ENCODE results near the gene KRTAP21-2. TPM values are rescaled to one million over a fixed set of nuclear protein-coding genes. Genes with fewer than 3 reads are reported as not detected.
"Not testable (repeated sequence)": the region's sequence is repeated elsewhere in the genome, so short reads cannot be mapped to it uniquely, and the experiment has no call there.

KRTAP21-2 gene
- total RNA-seq: not detected

DNA sequence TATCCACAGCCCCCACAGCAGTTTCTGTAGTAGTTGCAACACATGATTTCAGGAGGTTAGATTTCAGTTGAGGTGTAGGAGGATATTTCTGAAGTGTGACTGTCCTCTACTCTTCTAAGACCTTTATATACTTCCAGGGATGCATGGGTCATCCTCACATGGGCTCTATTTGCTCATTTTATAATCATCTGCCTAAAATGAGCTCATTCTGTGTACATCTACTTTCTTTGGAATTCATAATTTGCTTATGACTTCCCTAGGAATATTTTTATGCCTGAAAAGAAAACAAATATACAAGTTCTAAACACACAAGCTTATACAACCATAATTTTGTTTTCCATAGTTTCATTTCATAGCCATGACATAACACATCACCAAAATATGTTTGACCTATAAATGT, at the start of gene KRTAP21-2:
TSS of gene KRTAP21-2 (minus strand) at position 101 of the 400 bp plus-strand sequence. CDS start at position 44, 57 bp downstream.
- in situ Hi-C loops (cut with MboI; ENCODE audit: low pct_unique_long_range_greater_than_20kb in 2 of 9, low sequenced_read_pairs in 9 of 9, unreplicated experiment in 9 of 9): no loop called here
- H3K4me3 ChIP-seq: no peak within 1 kb of the TSS
- no peak for ATAC-seq (replicated peaks in 6 of 8)
- no peak within 1 kb of the TSS for H3K27ac ChIP-seq
- no peaks in the 10 kb centered on the region for H3K4me1 ChIP-seq (replicated peaks in 1 of 2)

DNA sequence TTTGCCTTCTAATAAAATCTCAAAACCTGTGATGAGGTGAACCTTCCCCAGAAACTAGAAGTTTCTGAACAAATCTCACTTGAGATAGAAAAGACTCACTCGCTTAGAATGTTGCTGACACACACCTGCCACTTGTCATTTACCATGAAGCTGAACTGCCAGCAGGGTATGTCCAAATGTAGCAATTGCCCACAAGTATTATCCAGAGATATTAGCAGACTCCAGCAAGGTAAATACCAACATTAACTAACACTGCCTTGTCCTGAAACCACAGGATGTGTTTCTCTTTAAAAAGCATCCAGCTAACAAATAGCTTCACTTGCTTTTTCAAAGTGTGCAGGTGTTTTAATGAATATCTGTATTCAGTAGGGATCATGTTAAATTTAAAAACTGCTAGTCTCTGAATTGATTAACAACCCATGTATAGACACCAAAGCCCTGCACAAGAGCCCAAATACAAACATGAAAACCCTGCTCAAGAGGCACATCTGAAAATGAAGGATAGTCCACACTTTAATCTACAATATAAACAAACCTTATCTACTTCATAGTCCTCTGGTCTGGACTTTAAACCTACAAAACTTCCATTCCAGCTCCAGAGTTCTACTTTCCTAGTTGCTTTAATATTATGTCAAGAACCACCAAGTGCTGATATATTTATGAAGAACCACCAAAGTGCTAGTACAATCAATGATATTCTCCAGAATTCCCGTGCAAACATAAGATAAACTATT, 46.7 kb upstream of the KRTAP21-2 start:
- 0 to 100% (median 36%) methylated on average over 1 to 2 of the region's 2 CpGs for WGBS, 10 experiments
- no peaks in the 10 kb centered on the region for H3K4me1 ChIP-seq (replicated peaks in 1 of 2)
- in situ Hi-C loops (cut with MboI; ENCODE audit: low pct_unique_long_range_greater_than_20kb in 2 of 9, low sequenced_read_pairs in 9 of 9, unreplicated experiment in 9 of 9): no loop called here
- H3K4me3 ChIP-seq: no peak overlapping the region
- H3K27ac ChIP-seq: no peak overlapping the region
- no peak for ATAC-seq (replicated peaks in 6 of 8)

DNA sequence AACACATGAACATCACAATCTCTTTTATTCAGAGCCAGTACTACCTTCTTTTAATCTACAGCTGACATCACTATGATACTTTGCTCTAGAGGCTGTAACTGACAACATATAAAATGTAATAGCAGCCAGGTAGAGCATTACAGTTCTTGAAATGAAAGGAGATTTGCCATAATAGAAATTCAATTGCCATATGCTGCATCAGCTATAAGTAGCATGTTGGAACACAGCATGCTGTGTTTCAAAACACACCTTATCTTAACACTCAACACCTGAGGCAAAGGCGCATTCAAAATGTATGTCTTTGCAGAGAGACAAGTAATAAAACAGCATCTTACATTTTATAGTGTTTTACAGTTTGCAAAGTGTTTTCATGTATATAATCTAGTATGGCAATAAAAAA, 32.2 kb upstream of the KRTAP21-2 start:
- in situ Hi-C loops (cut with MboI; ENCODE audit: low pct_unique_long_range_greater_than_20kb in 2 of 9, low sequenced_read_pairs in 9 of 9, unreplicated experiment in 9 of 9): no loop called here
- no peak overlapping the region for H3K4me3 ChIP-seq
- 0 to 100% (median 63%) methylated on average over 1 of the region's 1 CpG; no CpG with 5 or more reads in 2 of the 10 experiments for WGBS, 10 experiments
- H3K27ac ChIP-seq: no peak overlapping the region
- ATAC-seq (replicated peaks in 6 of 8): no peak
- no peaks in the 10 kb centered on the region for H3K4me1 ChIP-seq (replicated peaks in 1 of 2)

DNA sequence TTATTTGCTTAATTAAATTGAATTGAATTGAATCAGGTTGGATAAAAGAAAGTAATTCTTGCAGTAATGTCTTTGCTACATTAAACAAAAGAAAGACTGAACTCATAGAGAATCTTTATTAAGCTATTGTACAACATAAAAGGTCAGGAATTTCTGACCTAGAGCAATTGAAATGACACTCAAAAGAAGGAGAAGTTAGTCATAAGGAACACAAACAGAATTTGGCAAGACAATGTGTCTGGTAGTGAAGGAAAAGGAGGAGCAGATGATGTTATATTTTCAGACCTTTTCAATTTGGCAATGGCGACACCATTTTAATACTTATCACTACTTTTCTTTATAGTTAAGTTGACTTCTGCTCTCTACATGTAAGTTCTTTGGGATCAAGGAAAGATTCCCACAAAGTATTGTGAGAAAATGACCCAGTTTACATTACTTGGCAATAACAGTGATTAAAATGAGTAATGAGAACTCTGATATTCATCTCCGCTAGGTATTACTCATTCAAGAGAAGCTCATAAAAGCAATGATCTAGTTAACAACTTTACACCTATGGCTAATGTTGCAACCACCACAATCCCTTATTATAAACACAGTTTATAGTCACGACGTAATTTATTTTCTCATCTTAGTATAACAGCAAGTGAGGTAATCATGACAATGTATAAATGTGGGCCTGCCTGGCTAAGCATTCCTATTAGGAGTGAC, 22.8 kb upstream of the KRTAP21-2 start:
- Histone ChIP-seq H3K4me1 (replicated peaks in 1 of 2) (no peaks in the 10 kb centered on the region), H3K27ac (no peak overlapping the region), H3K4me3 (no peak overlapping the region)
- peak in 1 of 8 experiments; percentile 19 for ATAC-seq (replicated peaks in 6 of 8)
- in situ Hi-C loops (cut with MboI; ENCODE audit: low pct_unique_long_range_greater_than_20kb in 2 of 9, low sequenced_read_pairs in 9 of 9, unreplicated experiment in 9 of 9): no loop called here
- WGBS, 10 experiments: 12 to 100% (median 77%) methylated on average over 1 to 4 of the region's 4 CpGs

DNA sequence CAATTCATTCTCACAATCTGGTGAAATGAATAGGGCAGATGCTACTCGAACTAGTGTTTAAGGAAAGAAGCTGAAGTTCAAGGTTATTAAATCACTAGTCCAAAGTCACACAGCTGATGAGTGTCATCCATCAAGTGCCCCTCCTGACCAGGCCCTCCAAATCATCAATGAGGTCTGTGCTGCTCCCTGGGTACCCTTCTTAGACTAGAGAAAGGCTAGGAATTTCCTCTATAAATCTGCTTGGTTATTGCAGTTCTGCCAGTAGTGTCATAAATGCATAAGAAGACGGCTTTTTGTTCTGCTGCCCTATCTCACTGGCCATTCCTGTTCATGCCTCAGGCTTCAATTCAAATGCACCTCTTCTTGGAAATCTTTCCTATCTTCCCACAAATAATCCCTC, 13.7 kb upstream of the KRTAP21-2 start:
- 0 to 67% (median 34%) methylated on average over 1 to 2 of the region's 2 CpGs; no CpG with 5 or more reads in 2 of the 10 experiments for WGBS, 10 experiments
- H3K27ac ChIP-seq: no peak overlapping the region
- H3K4me3 ChIP-seq: no peak overlapping the region
- ATAC-seq (replicated peaks in 6 of 8): peak in 3 of 8 experiments; percentile 56 to 66 (median 65)
- in situ Hi-C loops (cut with MboI; ENCODE audit: low pct_unique_long_range_greater_than_20kb in 2 of 9, low sequenced_read_pairs in 9 of 9, unreplicated experiment in 9 of 9): no loop called here
- H3K4me1 ChIP-seq (replicated peaks in 1 of 2): peaks cover 0 to 26% of the 10 kb centered on the region in 2 donors

DNA sequence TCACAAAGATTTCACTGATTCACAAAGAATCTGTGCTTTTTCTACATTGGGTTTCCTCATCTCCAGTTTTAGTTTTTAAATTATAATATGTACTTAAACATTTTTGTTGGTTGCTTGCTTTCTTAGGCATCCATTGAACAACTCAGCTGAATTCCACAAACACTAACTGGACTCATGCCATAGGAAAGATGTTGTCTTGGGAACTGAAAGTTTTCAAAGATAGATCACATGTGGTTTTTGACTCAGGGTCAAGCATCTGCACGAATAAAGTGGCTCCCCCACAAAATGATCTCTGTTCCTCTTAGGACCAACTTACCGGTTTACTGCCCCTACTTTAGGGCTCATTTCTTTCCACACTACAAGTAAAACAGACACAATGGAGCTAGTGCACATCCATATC, 11.2 kb upstream of the KRTAP21-2 start:
- ATAC-seq (replicated peaks in 6 of 8): no peak

DNA sequence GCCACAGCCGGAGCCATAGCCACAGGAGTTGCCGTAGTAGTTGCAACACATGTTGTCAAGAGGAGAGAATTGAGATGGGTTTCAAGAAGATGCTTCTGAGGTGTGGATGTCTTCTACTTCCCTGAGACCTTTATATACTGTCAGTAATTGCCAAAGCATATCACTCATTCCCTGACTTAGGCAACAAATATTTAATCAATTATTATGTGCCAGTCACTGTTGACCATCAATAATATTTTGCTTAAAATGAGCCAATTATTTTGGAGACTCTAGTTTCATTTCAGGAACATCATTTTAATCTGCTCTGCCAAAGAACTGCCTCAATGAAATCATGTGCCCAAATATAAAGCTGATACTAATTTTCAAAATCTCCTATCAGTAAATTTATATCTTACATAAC, 8.3 kb upstream of the KRTAP21-2 start, which contains the start of gene KRTAP21-1:
TSS of gene KRTAP21-1 (minus strand) at position 101 of the 400 bp plus-strand sequence. CDS start at position 51, 50 bp downstream.
- H3K4me1 ChIP-seq (replicated peaks in 1 of 2): peaks cover 0 to 14% of the 10 kb centered on the region in 2 donors
- ATAC-seq (replicated peaks in 6 of 8); H3K4me3 ChIP-seq; H3K27ac ChIP-seq; in situ Hi-C loops (cut with MboI; ENCODE audit: low pct_unique_long_range_greater_than_20kb in 2 of 9, low sequenced_read_pairs in 9 of 9, unreplicated experiment in 9 of 9): not testable (repeated sequence)
- 100% methylated on average over 1 to 2 of the region's 2 CpGs; no CpG with 5 or more reads in 8 of the 10 experiments for WGBS, 10 experiments

More for the DNA sequence above, 11.2 kb upstream of the KRTAP21-2 start:
- in situ Hi-C loops (cut with MboI; ENCODE audit: low pct_unique_long_range_greater_than_20kb in 2 of 9, low sequenced_read_pairs in 9 of 9, unreplicated experiment in 9 of 9): no loop called here
- H3K4me3 ChIP-seq: no peak overlapping the region
- WGBS, 10 experiments: 0 to 100% (median 86%) methylated on average over 1 to 2 of the region's 2 CpGs; no CpG with 5 or more reads in 3 of the 10 experiments
- H3K27ac ChIP-seq: no peak overlapping the region
- H3K4me1 ChIP-seq (replicated peaks in 1 of 2): peaks cover 0 to 26% of the 10 kb centered on the region in 2 donors

DNA sequence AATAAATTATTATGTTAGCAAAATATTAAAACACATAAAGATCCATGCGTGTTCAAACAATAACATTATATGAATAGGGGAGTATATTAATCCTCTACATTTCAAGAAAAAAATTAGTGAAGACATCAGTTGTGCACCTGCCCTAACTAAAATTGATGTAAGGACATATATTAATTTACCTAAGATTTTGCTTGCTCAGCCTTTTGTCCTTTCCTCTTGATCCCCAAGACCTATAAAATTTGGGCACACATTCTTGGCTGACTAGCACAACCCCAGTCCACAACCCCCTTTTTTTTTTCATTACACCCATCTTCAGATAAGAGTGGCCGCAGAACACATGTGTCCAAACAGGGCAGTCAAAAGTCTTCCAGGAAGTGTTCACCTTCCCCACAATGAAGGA, 6.6 kb downstream of the KRTAP21-2 start:
- Histone ChIP-seq H3K27ac (no peak overlapping the region), H3K4me1 (replicated peaks in 1 of 2) (no peaks in the 10 kb centered on the region), H3K4me3 (no peak overlapping the region)
- no peak for ATAC-seq (replicated peaks in 6 of 8)
- 41 to 100% (median 82%) methylated on average over 1 to 2 of the region's 2 CpGs for WGBS, 10 experiments
- in situ Hi-C loops (cut with MboI; ENCODE audit: low pct_unique_long_range_greater_than_20kb in 2 of 9, low sequenced_read_pairs in 9 of 9, unreplicated experiment in 9 of 9): no loop called here

DNA sequence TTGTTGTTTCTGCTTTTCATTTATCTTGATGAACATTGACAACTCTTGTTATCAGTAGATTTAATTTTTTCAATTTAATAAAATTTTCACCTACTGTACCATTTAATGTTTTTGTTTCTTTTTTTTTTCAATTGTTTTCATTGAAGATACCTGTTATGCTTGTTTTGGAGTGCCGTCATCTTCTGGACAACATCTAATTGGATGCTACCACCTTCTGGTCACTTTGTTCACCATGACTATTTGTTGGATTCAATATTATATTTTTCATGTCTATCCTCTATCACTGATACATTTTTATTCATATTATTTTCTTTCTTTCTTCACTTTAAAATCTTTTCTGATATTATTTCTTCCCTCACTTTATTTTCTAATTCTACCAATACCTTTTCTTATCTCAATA, 14.0 kb downstream of the KRTAP21-2 start:
- ATAC-seq (replicated peaks in 6 of 8): no peak
- 0 to 100% (median 77%) methylated on average over 1 of the region's 1 CpG for WGBS, 10 experiments
- in situ Hi-C loops (cut with MboI; ENCODE audit: low pct_unique_long_range_greater_than_20kb in 2 of 9, low sequenced_read_pairs in 9 of 9, unreplicated experiment in 9 of 9): no loop called here
- Histone ChIP-seq H3K27ac (no peak overlapping the region), H3K4me1 (replicated peaks in 1 of 2) (no peaks in the 10 kb centered on the region), H3K4me3 (no peak overlapping the region)

DNA sequence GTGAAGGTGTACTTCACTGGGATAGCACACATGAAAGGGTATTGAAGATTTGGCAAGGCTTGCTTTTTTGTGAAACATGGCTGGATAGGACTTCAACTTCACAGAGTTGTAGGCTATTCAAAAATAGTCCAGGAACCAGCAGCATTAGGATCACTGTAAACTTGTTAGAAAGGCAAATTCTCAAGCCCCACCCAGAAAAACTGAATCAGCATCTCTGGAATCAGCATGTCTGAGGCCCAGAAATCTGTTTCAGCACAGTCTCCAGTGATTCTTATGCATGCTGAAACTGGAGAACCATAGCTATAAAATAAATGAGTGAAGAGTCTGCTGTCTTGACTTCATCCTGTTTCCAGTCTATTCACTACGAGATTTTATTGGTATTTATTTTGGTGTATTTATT, 20.3 kb downstream of the KRTAP21-2 start:
- Histone ChIP-seq H3K4me1 (replicated peaks in 1 of 2) (no peaks in the 10 kb centered on the region), H3K4me3 (no peak overlapping the region), H3K27ac (no peak overlapping the region)
- 0 to 92% (median 75%) methylated on average over 1 of the region's 1 CpG for WGBS, 10 experiments
- peak in 2 of 8 experiments; percentile 38 to 73 for ATAC-seq (replicated peaks in 6 of 8)
- in situ Hi-C loops (cut with MboI; ENCODE audit: low pct_unique_long_range_greater_than_20kb in 2 of 9, low sequenced_read_pairs in 9 of 9, unreplicated experiment in 9 of 9): no loop called here

DNA sequence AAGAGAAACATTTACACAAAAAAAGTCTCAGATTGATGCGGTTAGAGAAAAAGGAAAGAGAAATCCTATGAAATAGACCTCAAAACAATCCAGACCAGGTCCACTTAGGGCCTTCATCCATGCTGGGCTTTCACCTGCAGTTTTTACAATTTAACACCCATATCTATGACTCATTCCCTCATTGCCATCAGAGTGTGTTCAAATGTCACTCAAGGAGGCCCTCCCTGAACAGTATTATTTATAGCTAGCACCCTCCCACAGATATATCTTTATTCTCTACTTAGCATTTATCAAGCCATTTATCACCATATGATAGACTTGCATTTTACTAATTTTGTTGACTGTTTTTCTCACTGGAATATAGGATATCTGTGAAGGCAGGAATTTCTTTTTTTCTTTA, 27.7 kb downstream of the KRTAP21-2 start:
- H3K27ac ChIP-seq: no peak overlapping the region
- in situ Hi-C loops (cut with MboI; ENCODE audit: low pct_unique_long_range_greater_than_20kb in 2 of 9, low sequenced_read_pairs in 9 of 9, unreplicated experiment in 9 of 9): no loop called here
- H3K4me3 ChIP-seq: no peak overlapping the region
- WGBS, 10 experiments: 0 to 100% (median 87%) methylated on average over 1 of the region's 1 CpG; no CpG with 5 or more reads in 2 of the 10 experiments
- ATAC-seq (replicated peaks in 6 of 8): peak in 4 of 8 experiments; percentile 70 to 88 (median 82)
- no peaks in the 10 kb centered on the region for H3K4me1 ChIP-seq (replicated peaks in 1 of 2)

DNA sequence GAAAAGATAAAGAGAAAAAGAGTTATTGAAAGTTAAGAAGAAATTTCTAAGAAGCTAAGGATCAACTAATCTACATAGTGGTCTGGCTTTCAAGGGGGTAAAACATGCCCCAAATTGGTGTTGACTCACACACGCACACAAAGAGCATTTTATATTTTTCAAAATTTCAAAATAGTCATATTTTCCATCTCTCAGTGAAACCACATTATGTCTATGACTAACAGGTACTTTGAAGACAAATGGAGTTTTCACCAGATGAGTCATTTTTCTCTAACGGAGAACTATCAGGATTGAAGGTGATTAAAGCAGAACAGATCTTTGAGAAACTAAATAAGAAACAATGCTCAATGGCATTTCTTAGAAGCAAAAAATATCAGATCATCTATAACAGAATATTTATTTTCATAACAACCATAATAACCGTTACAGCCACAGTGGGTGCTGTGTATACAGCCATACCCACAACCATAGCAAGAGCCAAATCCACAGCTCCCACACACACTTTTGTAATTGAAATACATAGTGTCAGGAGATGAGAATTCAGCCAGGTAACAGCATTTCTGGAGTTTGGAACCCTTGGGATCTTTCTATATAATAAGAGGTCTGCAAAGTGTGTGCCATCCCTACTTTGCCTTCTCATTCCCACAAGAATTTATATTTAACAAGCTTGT, 28.7 kb downstream of the KRTAP21-2 start, which contains the start of gene KRTAP21-3:
TSS of gene KRTAP21-3 (minus strand) at position 539 of the 671 bp plus-strand sequence. CDS start at position 521, 18 bp downstream.
- no peak within 1 kb of the TSS for H3K27ac ChIP-seq
- WGBS, 10 experiments: 11 to 93% (median 75%) methylated on average over 1 to 3 of the region's 3 CpGs; no CpG with 5 or more reads in 1 of the 10 experiments
- peak in 4 of 8 experiments; percentile 26 to 50 (median 37) for ATAC-seq (replicated peaks in 6 of 8)
- no peaks in the 10 kb centered on the region for H3K4me1 ChIP-seq (replicated peaks in 1 of 2)
- H3K4me3 ChIP-seq: no peak within 1 kb of the TSS
- in situ Hi-C loops (cut with MboI; ENCODE audit: low pct_unique_long_range_greater_than_20kb in 2 of 9, low sequenced_read_pairs in 9 of 9, unreplicated experiment in 9 of 9): no loop called here

DNA sequence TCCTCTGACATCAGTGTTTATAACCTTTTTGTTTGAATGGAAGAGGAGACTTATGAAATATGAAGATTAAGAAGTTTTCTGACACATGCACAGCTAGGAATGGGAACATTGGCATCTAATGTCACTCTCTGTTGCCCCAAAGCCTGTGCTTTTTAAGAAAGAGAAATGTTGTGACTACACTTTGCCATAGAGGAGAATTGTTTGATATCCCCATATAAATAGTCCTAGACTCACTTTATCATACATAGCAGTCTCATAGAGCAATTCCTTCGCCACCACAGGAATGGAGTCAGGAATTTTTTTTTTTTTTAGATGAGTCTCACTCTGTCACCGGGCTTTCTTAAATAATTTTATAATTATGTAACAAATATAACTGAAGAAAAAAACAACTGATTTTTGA, 30.0 kb downstream of the KRTAP21-2 start:
- ATAC-seq (replicated peaks in 6 of 8): no peak
- Histone ChIP-seq H3K4me3 (no peak overlapping the region), H3K27ac (no peak overlapping the region), H3K4me1 (replicated peaks in 1 of 2) (no peaks in the 10 kb centered on the region)
- WGBS, 10 experiments: 0 to 100% (median 88%) methylated on average over 1 to 2 of the region's 2 CpGs
- in situ Hi-C loops (cut with MboI; ENCODE audit: low pct_unique_long_range_greater_than_20kb in 2 of 9, low sequenced_read_pairs in 9 of 9, unreplicated experiment in 9 of 9): no loop called here
